Type B pancreatic cell (in vitro differentiated cells): ENCODE data around the gene IQSEC1. TPM values are rescaled to one million over a fixed set of nuclear protein-coding genes. Genes with fewer than 3 reads are reported as not detected.

Experiments used
- DNase-seq: peaks from one replicate; pipeline ENCODE4 v3.0.0; 2021; ENCODE audit warnings: mixed read lengths; ENCODE audit not compliant: unreplicated experiment; ENCODE audit errors: extremely low spot score
- H3K27ac Mint-ChIP-seq: 2 replicates; pipeline ENCODE4 v1.8.0; 2021; ENCODE audit warnings: mild to moderate bottlenecking, mixed read lengths
- H3K27me3 Mint-ChIP-seq: 2 replicates; pipeline ENCODE4 v1.8.0; 2021; ENCODE audit warnings: mixed read lengths
- H3K36me3 Mint-ChIP-seq: 2 replicates; pipeline ENCODE4 v1.8.0; 2021; ENCODE audit warnings: mixed read lengths
- H3K4me1 Mint-ChIP-seq: one replicate; pipeline ENCODE4 v1.8.0; 2021; ENCODE audit warnings: mixed read lengths; ENCODE audit not compliant: unreplicated experiment
- H3K4me3 Mint-ChIP-seq: 2 replicates; pipeline ENCODE4 v1.8.0; 2021; ENCODE audit warnings: mild to moderate bottlenecking, mixed read lengths
- H3K9me3 Mint-ChIP-seq: 2 replicates; pipeline ENCODE4 v1.8.0; 2021; ENCODE audit warnings: mixed read lengths
- CTCF ChIP-seq: fragments of 200-600 bp; sonication (generic); conservative IDR thresholded peaks from 2 replicates; pipeline ENCODE4 v1.5.0; 2021; ENCODE audit warnings: antibody characterized with exemption, mild to moderate bottlenecking
- total RNA-seq: library from RNA; stranded (reverse); gene quantifications from 2 replicates; pipeline ENCODE4 v1.2.1, GENCODE V29; 2021; ENCODE audit warnings: low replicate concordance

Gene IQSEC1
- total RNA-seq, 1 donor from 2014 or later: 33.1 TPM

- H3K9me3 Mint-ChIP-seq: no peaks in the 10 kb centered on the region
- H3K27ac Mint-ChIP-seq: no peak overlapping the region
- no peak for TF ChIP-seq CTCF
- no peak for DNase-seq
- H3K36me3 Mint-ChIP-seq: peaks cover 4% of the 10 kb centered on the region
- no peaks in the 10 kb centered on the region for H3K27me3 Mint-ChIP-seq
- H3K4me3 Mint-ChIP-seq: no peak overlapping the region
- H3K4me1 Mint-ChIP-seq: no peaks in the 10 kb centered on the region
These were observed 154.0 kb downstream of the IQSEC1 start for GRCh38 chr3:12919205-12919604.

GRCh38 chr3:12918231-12918630 is 155.0 kb downstream of the IQSEC1 start:
- no peak for DNase-seq
- Mint-ChIP-seq H3K27me3 (no peaks in the 10 kb centered on the region), H3K27ac (no peak overlapping the region), H3K36me3 (peaks cover 5% of the 10 kb centered on the region), H3K4me1 (no peaks in the 10 kb centered on the region), H3K9me3 (no peaks in the 10 kb centered on the region), H3K4me3 (no peak overlapping the region)
- TF ChIP-seq CTCF: no peak

GRCh38 chr3:12916159-12916558 is 157.1 kb downstream of the IQSEC1 start:
- Mint-ChIP-seq H3K27ac (no peak overlapping the region), H3K36me3 (peaks cover 3% of the 10 kb centered on the region), H3K27me3 (no peaks in the 10 kb centered on the region), H3K4me1 (no peaks in the 10 kb centered on the region), H3K9me3 (no peaks in the 10 kb centered on the region), H3K4me3 (no peak overlapping the region)
- TF ChIP-seq CTCF: no peak
- no peak for DNase-seq

GRCh38 chr3:12914088-12914487 is 159.1 kb downstream of the IQSEC1 start:
- DNase-seq: no peak
- Mint-ChIP-seq H3K9me3 (no peaks in the 10 kb centered on the region), H3K4me1 (no peaks in the 10 kb centered on the region), H3K27me3 (no peaks in the 10 kb centered on the region), H3K4me3 (no peak overlapping the region), H3K27ac (no peak overlapping the region), H3K36me3 (peaks cover 3% of the 10 kb centered on the region)
- no peak for TF ChIP-seq CTCF

GRCh38 chr3:12911881-12912415 is 161.3 kb downstream of the IQSEC1 start:
- Mint-ChIP-seq H3K4me1 (no peaks in the 10 kb centered on the region), H3K27ac (no peak overlapping the region), H3K9me3 (no peaks in the 10 kb centered on the region), H3K4me3 (no peak overlapping the region), H3K36me3 (peaks cover 3% of the 10 kb centered on the region), H3K27me3 (no peaks in the 10 kb centered on the region)
- DNase-seq: no peak
- no peak for TF ChIP-seq CTCF
